HepG2 (cell line): ENCODE measurements around the gene DDRGK1. TPM values are rescaled to one million over a fixed set of nuclear protein-coding genes. Genes with fewer than 3 reads are reported as not detected.
A peak's percentile ranks its signal among the peaks of the same experiment; 100 is the strongest.

Experiments
- ARNTL ChIP-seq: sonication (generic); formaldehyde crosslinking; IDR thresholded peaks from 2 replicates; pipeline ENCODE4 v1.4.0; 2020; ENCODE audit warnings: mild to moderate bottlenecking, missing genetic modification reagents
- DNMT1 ChIP-seq: sonication (generic); formaldehyde crosslinking; IDR thresholded peaks from 2 replicates; pipeline ENCODE4 v1.5.1; 2020; ENCODE audit warnings: mild to moderate bottlenecking, missing genetic modification reagents
- FOXP4 ChIP-seq: sonication (generic); formaldehyde crosslinking; IDR thresholded peaks from 2 replicates; pipeline ENCODE4 v1.4.0; 2020; ENCODE audit warnings: missing genetic modification reagents
- GABPA ChIP-seq, 2 experiments: IDR thresholded peaks; 2 replicates each; pipeline ENCODE4 v1.6.1; 2011 to 2016; ENCODE audit warnings: low read depth in 2 of 2, low read length in 1 of 2, missing biosample characterization in 1 of 2, missing genetic modification characterization in 1 of 2
- HHEX ChIP-seq: IDR thresholded peaks from 2 replicates; pipeline ENCODE4 v1.6.1; 2016; ENCODE audit warnings: control low read depth
- NFE2 ChIP-seq: sonication (generic); formaldehyde crosslinking; IDR thresholded peaks from 2 replicates; pipeline ENCODE4 v1.4.0; 2020; ENCODE audit warnings: missing genetic modification reagents
- REST ChIP-seq, 2 experiments: IDR thresholded peaks; 2 replicates each; pipeline ENCODE4 v1.6.1; 2011 to 2012; ENCODE audit warnings: low read length in 2 of 2, borderline replicate concordance in 1 of 2, low read depth in 1 of 2, mild to moderate bottlenecking in 1 of 2, moderate library complexity in 1 of 2
- SRF ChIP-seq: IDR thresholded peaks from 2 replicates; pipeline ENCODE4 v1.6.1; 2011; ENCODE audit warnings: mild to moderate bottlenecking, low read depth, low read length, moderate library complexity
- ZBTB21 ChIP-seq: sonication (generic); formaldehyde crosslinking; IDR thresholded peaks from 2 replicates; pipeline ENCODE4 v1.4.0; 2020; ENCODE audit warnings: missing genetic modification reagents
- ZBTB46 ChIP-seq: sonication (generic); formaldehyde crosslinking; IDR thresholded peaks from 2 replicates; pipeline ENCODE4 v1.4.0; 2020; ENCODE audit warnings: mild to moderate bottlenecking, missing genetic modification reagents, borderline replicate concordance
- ZFP37 ChIP-seq: sonication (generic); formaldehyde crosslinking; IDR thresholded peaks from 2 replicates; pipeline ENCODE4 v1.4.0; 2020; ENCODE audit warnings: missing genetic modification reagents, borderline replicate concordance
- ZKSCAN1 ChIP-seq: fragments of 150-350 bp; IDR thresholded peaks from 2 replicates; pipeline ENCODE4 v1.6.1; 2014; ENCODE audit warnings: low read length
- ZNF605 ChIP-seq: sonication (generic); formaldehyde crosslinking; IDR thresholded peaks from 2 replicates; pipeline ENCODE4 v1.8.0; 2022; ENCODE audit warnings: mild to moderate bottlenecking, missing genetic modification reagents
- ZNF609 ChIP-seq: sonication (generic); formaldehyde crosslinking; IDR thresholded peaks from 2 replicates; pipeline ENCODE4 v1.4.0; 2020; ENCODE audit warnings: mild to moderate bottlenecking, missing genetic modification reagents, borderline replicate concordance
- polyA plus RNA-seq, 8 experiments: library from polyadenylated mRNA; depleted of rRNA in 3 of 8; stranded (reverse) in 7 of 8; unstranded in 1 of 8; fragments of >200 nt; fragmentation: Illumina TruSeq in 4 of 8; extraction: Trizol in 4 of 8; gene quantifications; 2 replicates each; pipeline versions ENCODE4 v1.2.1 to v1.2.3, GENCODE V29; 2011 to 2016; ENCODE audit warnings: low read depth in 4 of 8, missing spikeins in 1 of 8, mixed read lengths in 1 of 8; ENCODE audit not compliant: insufficient read depth in 1 of 8
- total RNA-seq, 5 experiments: library from RNA; depleted of rRNA; stranded (reverse); fragments of >200 nt; fragmentation: Illumina TruSeq; extraction: Trizol; gene quantifications; 2 replicates each; pipeline ENCODE4 v1.2.3, GENCODE V29; 2016; ENCODE audit warnings: low read depth in 1 of 5

DDRGK1 gene
- total and polyA plus RNA-seq, 2 of the 13 experiments (the other 11 are each of a cell fraction or from before 2014, with no cell fraction given) = 96.7 to 149 TPM

GRCh38 chr20:3250091-3250504 lies 45.6 kb upstream of the DDRGK1 start (continued):
- TF ChIP-seq GABPA (IDR thresholded peaks at IDR 0.05; ENCODE audit: low read depth, low read length) (no peak), GABPA (CRISPR knock-in tag; IDR thresholded peaks at IDR 0.05; ENCODE audit: low read depth) (no peak), ZNF609 (peak; percentile 56; the same call in 1 of the 2 replicates), ARNTL (CRISPR knock-in tag) (no peak), ZFP37 (CRISPR knock-in tag) (peak; percentile 40), ZKSCAN1 (no peak), NFE2 (CRISPR knock-in tag) (no peak), REST (IDR thresholded peaks at IDR 0.05; ENCODE audit: borderline replicate concordance in 1 of 2, low read depth in 1 of 2, low read length in 2 of 2) (no peak), ZNF605 (CRISPR knock-in tag) (no peak), ZBTB46 (CRISPR knock-in tag) (no peak), SRF (0 out of 2 replicates have a peak, but pooled peaks have one; percentile 4), DNMT1 (no peak), HHEX (no peak), ZBTB21 (CRISPR knock-in tag) (0 out of 2 replicates have a peak, but pooled peaks have one; percentile 6), FOXP4 (peak; percentile 30; the same call in 1 of the 2 replicates)
